ENCODE results near the gene ALAD. TPM values are rescaled to one million over a fixed set of nuclear protein-coding genes. Genes with fewer than 3 reads are reported as not detected.
A peak's percentile ranks its signal among the peaks of the same experiment; 100 is the strongest.

ALAD gene
- total and polyA plus RNA-seq, 2 of the 13 experiments (the other 11 are each of a cell fraction or from before 2014, with no cell fraction given): 21.8 to 30.1 TPM

- peak; percentile 75; the same call in 1 of the 2 replicates for TF ChIP-seq ZHX2 (IDR thresholded peaks at IDR 0.05; ENCODE audit: low read depth)
- no peak for TF ChIP-seq ZHX2 (CRISPR knock-in tag; IDR thresholded peaks at IDR 0.05; ENCODE audit: borderline replicate concordance)
- peak; percentile 85 for TF ChIP-seq MXD3 (CRISPR knock-in tag; IDR thresholded peaks at IDR 0.05)
- TF ChIP-seq ZBTB14 (CRISPR knock-in tag; IDR thresholded peaks at IDR 0.05): peak; percentile 64; the same call in 1 of the 2 replicates
- no peak for TF ChIP-seq ZNF17 (CRISPR knock-in tag; IDR thresholded peaks at IDR 0.05)
- TF ChIP-seq DR1 (CRISPR knock-in tag; IDR thresholded peaks at IDR 0.05): peak; percentile 93
- 0 out of 2 replicates have a peak, but pooled peaks have one; percentile 58 for TF ChIP-seq PAX8 (CRISPR knock-in tag; IDR thresholded peaks at IDR 0.05; ENCODE audit: borderline replicate concordance)
- 0 out of 2 replicates have a peak, but pooled peaks have one; percentile 32 for TF ChIP-seq ZBTB4 (CRISPR knock-in tag; IDR thresholded peaks at IDR 0.05; ENCODE audit: borderline replicate concordance)
- TF ChIP-seq RERE (CRISPR knock-in tag; IDR thresholded peaks at IDR 0.05; ENCODE audit: low read depth): no peak
- peak; percentile 69; the same call in 1 of the 2 replicates for TF ChIP-seq FLYWCH1 (CRISPR knock-in tag; IDR thresholded peaks at IDR 0.05)
- TF ChIP-seq ZBTB1 (CRISPR knock-in tag; IDR thresholded peaks at IDR 0.05; ENCODE audit: borderline replicate concordance): no peak
Measured at GRCh38 chr9:113410207-113410864, 9.3 kb upstream of the ALAD start, which contains the start of the genes C9orf43 and POLE3 (continued).

Data from HepG2 (cell line).